ENCODE results near the gene GPR37L1.

DNA sequence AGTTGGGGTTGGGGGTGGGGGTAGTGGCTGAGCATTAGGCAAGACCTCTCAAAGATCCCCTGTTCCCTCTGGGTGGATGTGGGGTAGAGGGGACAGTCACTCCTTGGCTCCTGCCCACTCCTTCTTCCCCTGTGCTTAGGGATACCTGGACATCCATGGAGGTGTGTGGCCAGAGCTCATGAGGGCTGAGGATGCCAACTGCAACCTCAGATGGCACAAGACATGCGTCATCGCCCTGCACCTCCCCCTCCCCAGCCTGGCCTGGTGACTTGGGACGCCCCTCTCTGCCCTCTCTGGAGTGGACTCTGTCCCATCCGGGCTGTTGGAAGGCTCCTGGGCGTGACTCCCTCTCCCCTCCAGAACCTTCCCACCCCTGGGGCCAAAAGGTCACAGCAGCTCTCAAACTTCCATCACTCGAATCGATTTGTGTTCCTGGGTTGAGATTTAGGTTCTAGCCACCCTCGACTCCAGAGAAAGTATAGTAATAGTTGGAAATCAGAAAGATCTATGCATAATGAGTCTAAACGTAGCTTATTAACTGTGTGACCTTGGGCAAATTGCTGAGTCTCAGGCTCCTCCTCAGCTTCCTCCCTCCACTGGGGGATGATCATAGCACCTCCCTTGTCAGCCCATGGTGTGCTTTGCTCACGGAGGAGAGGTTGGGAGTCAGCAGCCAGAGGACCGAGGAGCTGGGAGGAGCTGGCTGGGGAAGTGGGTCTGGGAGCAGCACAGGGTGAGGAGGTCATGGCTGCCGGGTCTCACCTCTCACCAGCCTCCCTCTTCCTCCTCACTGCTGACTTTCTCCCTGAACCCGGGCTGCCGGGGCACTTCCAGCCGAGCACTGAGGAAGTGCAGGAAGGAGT lies 39.9 kb downstream of the GPR37L1 start:
- TF ChIP-seq, protein P1, sequence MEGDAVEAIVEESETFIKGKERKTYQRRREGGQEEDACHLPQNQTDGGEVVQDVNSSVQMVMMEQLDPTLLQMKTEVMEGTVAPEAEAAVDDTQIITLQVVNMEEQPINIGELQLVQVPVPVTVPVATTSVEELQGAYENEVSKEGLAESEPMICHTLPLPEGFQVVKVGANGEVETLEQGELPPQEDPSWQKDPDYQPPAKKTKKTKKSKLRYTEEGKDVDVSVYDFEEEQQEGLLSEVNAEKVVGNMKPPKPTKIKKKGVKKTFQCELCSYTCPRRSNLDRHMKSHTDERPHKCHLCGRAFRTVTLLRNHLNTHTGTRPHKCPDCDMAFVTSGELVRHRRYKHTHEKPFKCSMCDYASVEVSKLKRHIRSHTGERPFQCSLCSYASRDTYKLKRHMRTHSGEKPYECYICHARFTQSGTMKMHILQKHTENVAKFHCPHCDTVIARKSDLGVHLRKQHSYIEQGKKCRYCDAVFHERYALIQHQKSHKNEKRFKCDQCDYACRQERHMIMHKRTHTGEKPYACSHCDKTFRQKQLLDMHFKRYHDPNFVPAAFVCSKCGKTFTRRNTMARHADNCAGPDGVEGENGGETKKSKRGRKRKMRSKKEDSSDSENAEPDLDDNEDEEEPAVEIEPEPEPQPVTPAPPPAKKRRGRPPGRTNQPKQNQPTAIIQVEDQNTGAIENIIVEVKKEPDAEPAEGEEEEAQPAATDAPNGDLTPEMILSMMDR (IDR thresholded peaks at IDR 0.05; ENCODE audit: low read length): no peak
- TF ChIP-seq EZH2phosphoT487 (IDR thresholded peaks at IDR 0.05; ENCODE audit: low read length) (no peak), EZH2 (optimal IDR thresholded peaks at IDR 0.05; ENCODE audit: low read depth, low read length) (no peak)
